KOPT-K1 (cell line): ENCODE results near the gene C2orf42.
"Not testable (repeated sequence)": the region's sequence is repeated elsewhere in the genome, so short reads cannot be mapped to it uniquely, and the experiment has no call there.

Experiments
- H3K27ac ChIP-seq: fragments of 200-600 bp; sonication (generic); 2 replicates; pipeline ENCODE4 v1.5.1; 2016; ENCODE audit warnings: antibody characterized with exemption, mild to moderate bottlenecking, low read depth, low read length; ENCODE audit not compliant: poor library complexity, severe bottlenecking
- H3K36me3 ChIP-seq: fragments of 200-600 bp; sonication (generic); 2 replicates; pipeline ENCODE4 v1.5.1; 2017; ENCODE audit warnings: antibody characterized with exemption, mild to moderate bottlenecking, low read length, moderate library complexity; ENCODE audit not compliant: insufficient read depth
- H3K9me3 ChIP-seq: fragments of 200-600 bp; sonication (generic); 2 replicates; pipeline ENCODE4 v1.5.1; 2017; ENCODE audit warnings: antibody characterized with exemption, low read length, mild to moderate bottlenecking; ENCODE audit not compliant: insufficient read depth, poor library complexity, severe bottlenecking

The C2orf42 gene

DNA sequence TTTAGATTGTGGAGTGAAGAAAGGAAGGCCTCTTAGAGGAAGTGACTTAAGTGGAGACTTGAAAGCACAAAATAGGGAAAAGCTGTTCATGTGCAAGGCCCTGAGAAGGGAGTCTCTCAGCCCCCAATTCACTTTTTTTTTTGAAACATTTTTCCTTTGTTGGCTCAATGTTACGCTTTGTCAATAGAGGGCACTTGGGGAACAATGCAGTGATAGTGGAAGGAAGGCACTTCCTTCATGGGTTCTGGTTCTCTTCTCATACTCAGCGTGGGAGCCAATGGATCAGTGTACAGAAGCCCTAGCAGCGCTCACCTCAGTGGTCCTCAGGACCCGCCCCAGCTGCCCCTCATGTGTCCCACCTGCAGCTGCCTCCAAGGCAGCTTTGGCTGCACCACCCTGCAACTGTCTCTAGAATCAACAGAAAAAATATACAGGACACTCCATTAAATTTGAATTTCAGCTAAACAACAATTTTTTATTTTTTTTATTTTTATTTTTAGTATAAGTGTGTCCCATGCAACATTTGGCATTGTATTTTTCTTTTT lies 8.6 kb upstream of the C2orf42 start:
- Histone ChIP-seq H3K9me3 (no peaks in the 10 kb centered on the region), H3K27ac (no peak overlapping the region), H3K36me3 (no peaks in the 10 kb centered on the region; the same call in 1 of the 2 replicates)

DNA sequence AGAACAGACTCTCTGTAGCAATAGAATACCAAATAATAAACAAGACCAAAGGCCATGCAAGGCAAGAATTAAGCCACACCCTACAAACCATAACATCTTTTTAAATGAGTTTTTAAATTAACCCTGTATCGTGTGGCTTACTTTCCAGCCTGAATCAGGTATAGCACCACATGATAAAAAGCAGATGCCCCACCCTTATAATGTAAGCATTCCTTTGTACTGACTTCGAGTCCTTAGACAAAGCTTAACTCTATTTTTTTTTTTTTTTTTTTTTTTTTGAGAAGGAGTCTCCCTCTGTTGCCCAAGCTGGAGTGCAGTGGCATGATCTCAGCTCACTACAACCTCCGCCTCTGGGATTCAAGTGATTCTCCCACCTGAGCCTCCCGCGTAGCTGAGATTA lies 1.7 kb upstream of the C2orf42 start:
- no peaks in the 10 kb centered on the region for H3K9me3 ChIP-seq
- H3K27ac ChIP-seq, result no peak overlapping the region
- H3K36me3 ChIP-seq, result no peaks in the 10 kb centered on the region

DNA sequence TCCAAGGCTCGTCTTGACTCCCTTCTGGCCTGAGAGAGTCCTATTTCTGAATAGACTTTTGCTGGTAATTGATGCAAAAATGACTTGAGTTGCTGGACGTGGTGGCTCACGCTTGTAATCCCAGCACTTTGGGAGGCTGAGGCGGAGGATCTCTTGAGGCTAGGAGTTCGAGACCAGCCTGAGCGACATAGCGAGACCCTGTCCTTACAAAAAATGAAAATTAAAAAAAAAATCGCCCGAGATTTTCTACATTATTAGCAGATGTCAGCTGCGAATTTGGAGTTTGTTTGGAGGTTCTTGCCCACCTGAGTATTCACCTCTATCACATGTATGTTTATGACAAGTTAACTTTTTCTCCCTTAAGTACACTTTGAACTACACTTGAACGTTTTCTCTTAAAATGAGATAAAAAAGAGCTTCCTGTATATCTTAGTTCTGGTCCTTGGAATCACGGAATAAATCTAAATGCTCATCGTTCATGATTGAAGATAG lies 471 bp upstream of the C2orf42 start:
- no peaks in the 10 kb centered on the region for H3K36me3 ChIP-seq
- no peaks in the 10 kb centered on the region for H3K9me3 ChIP-seq
- H3K27ac ChIP-seq, result peak overlapping the region; percentile 82

DNA sequence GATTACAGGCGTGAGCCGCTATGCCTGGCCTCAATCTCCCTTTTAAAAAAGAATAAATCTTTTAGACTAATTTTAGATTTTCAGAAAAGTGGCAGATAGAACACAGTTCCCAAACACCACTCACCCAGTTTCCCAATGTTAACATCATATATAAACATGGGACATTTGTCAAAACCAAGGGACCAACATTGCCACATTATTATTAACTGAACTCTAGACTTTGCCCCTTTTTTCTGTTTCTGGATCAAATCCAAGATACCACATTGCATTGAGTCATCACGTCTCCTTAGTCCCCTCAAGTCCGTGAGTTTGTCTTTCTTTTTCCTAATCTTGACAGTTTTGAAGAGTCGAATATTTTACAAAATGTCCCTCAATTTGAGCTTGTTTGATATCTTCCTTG lies 2.4 kb downstream of the C2orf42 start:
- Histone ChIP-seq H3K27ac (no peak overlapping the region), H3K9me3 (no peaks in the 10 kb centered on the region), H3K36me3 (no peaks in the 10 kb centered on the region)

DNA sequence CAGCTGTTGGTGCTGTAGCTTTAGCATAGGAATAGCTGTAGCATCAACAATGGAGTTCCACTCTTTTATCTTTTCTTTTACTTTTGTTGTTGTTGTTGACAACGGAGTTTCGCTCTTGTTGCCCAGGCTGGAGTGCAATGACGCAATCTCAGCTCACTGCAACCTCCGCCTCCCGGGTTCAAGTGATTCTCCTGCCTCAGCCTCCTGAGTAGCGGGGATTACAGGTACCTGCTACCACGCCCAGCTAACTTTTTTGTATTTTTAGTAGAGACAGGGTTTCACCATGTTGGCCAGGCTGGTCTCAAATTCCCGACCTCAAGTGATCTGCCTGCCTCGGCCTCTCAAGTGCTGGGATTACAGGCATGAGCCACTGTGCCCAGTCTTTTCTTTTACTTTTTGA lies 3.6 kb downstream of the C2orf42 start:
- H3K36me3 ChIP-seq, H3K9me3 ChIP-seq, H3K27ac ChIP-seq: not testable (repeated sequence)

DNA sequence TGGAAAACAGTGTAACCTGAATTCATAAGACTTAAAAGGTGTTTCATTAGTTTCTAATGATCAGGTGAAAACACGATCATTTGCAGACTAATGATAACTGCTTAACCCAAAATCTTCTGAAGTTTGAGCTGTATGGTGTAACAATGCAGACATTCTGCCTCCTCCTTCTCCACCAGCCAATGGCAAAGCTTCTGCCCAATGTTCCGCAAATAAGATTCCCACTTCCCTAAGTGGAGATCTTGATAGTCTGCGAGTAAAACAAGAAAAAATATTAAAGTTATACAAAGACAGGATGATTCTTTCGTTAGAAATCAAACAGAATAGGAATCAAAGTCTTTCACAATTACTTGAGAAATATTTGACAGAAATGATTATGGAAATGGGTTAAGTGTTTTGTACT lies 8.1 kb downstream of the C2orf42 start:
- Histone ChIP-seq H3K36me3 (peaks cover 34% of the 10 kb centered on the region), H3K27ac (no peak overlapping the region), H3K9me3 (no peaks in the 10 kb centered on the region)

DNA sequence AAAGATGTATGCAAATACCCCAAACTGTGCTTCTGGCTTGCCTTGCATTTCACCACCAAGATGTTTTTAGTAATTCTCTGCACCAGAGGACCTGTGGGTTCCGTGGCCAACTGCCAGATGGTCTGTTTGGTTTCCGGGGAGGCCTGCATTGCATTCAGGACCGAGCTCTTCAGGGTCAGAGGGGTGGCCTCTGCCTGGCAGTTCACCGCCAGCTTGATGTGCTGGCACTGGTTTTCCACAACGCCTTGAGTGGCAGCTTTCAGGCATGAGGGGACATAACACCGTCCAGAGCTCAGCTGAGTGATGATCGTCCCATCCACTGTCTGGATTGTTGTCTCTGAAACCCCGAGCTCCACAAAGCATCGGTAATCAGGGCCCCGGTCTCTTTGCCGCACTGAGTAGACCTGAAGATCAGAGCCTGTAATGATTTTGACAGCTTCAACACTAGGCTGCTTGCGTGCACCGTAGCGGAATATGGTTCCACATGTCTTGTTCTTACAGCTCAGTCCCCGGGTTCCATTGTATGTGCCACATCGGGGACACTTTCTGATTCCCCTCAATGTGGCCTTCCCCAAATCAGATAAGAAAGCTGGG lies 9.4 kb downstream of the C2orf42 start:
- H3K27ac ChIP-seq, result no peak overlapping the region
- H3K9me3 ChIP-seq, result no peaks in the 10 kb centered on the region
- peaks cover 44% of the 10 kb centered on the region for H3K36me3 ChIP-seq

DNA sequence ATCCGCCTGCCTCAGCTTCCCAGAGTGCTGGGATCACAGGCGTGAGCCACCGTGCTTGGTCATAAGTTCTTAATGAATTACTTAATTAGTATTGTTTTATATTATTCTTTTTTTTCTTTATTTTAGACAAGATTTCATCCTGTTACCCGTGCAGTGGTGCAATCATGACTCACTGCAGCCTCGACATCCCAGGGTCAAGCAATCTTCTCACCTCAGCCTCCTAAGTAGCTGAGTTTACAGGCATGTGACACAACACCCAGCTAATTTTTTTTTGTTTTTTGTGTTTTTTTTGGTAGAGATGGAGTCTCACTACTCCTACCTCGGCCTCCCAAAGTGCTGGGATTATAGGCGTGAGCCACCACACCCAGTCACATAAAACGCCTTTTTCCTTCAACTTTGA lies 17.3 kb downstream of the C2orf42 start:
- no peaks in the 10 kb centered on the region for H3K9me3 ChIP-seq
- peaks cover 67% of the 10 kb centered on the region for H3K36me3 ChIP-seq
- no peak overlapping the region for H3K27ac ChIP-seq

DNA sequence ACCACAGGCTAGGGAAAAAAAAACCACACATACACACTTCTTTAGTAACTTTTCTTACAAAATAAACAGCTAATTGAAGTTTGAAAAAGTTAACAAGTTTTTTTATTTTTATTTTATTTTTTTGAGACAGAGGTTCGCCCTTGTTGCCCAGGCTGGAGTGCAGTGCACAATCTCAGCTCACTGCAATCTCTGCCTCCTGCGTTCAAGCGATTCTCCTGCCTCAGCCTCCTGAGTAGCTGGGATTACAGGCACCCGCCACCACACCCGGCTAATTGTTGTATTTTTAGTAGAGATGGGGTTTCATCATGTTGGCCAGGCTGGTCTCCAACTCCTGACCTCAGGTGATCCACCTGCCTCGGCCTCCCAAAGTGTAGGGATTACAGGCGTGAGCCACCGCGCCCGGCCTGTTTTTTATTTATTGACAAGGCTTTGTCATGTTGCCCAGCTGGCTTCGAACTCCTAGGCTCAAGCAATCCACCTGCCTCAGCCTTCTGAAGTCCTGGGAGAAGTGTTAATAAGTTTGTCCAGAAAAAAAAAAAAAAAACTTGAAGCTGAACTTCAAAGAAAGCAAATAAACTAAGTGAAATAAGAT lies 21.1 kb downstream of the C2orf42 start:
- H3K9me3 ChIP-seq, H3K27ac ChIP-seq: not testable (repeated sequence)
- peaks cover 57% of the 10 kb centered on the region for H3K36me3 ChIP-seq

DNA sequence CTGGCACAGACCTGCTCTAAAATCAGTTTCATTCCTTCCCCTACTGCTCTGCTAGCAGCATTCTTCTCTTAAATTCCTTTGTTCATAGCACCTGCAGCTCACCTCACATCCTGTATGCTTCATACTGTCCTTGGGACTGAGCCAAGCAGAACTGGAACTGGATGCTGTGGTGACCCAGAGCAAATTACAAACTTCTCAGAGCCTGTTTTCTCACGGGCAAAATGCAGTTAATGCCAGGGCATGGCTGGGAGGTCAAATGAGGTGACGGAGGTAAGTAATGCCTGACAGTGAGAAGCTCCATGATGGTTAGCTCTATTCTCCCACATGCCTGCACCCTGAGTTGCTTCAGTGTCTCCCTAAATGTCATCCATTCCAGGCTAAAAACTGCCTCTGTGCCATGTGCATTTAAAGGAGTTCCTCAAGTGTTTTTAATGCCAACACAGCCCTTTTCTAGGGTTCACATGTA lies 29.7 kb downstream of the C2orf42 start:
- no peaks in the 10 kb centered on the region for H3K9me3 ChIP-seq
- peak overlapping the region; percentile 56 for H3K27ac ChIP-seq
- H3K36me3 ChIP-seq, result peaks cover 58% of the 10 kb centered on the region

DNA sequence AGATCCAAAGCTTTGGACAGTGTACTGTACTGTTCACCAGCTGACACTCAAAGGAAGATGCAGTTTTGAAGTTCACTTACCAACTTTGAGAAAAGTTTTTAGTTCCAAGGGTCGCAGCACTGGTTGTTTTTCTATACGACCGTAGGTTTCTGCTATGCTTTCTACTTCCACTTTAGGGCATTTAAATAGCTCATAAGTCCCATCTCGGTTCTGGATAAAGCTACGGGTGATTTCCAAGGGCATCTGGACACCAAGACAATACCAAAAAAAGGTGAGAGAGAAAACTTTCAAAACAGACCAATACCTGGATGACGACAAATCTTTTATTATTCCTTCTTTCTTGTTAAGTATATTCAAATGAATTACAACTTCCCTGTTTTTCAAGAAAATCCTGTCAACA lies 30.3 kb downstream of the C2orf42 start:
- H3K27ac ChIP-seq, result peak overlapping the region; percentile 56
- H3K9me3 ChIP-seq, result no peaks in the 10 kb centered on the region
- H3K36me3 ChIP-seq, result peaks cover 57% of the 10 kb centered on the region

DNA sequence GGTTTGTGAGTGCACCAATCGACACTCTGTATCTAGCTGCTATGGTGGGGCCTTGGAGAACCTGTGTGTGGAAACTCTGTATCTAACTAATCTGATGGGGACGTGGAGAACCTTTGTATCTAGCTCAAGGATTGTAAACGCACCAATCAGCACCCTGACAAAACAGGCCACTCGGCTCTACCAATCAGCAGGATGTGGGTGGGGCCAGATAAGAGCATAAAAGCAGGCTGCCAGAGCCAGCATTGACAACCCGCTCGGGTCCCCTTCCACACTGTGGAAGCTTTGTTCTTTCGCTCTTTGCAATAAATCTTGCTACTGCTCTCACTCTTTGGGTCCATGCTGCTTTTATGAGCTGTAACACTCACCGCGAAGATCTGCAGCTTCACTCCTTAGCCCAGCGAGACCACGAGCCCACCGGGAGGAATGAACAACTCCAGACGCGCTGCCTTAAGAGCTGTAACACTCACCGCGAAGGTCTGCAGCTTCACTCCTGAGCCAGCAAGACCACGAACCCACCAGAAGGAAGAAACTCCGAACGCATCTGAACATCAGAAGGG lies 41.6 kb downstream of the C2orf42 start:
- H3K27ac ChIP-seq, H3K9me3 ChIP-seq: not testable (repeated sequence)
- H3K36me3 ChIP-seq, result peaks cover 42% of the 10 kb centered on the region; the same call in 1 of the 2 replicates

DNA sequence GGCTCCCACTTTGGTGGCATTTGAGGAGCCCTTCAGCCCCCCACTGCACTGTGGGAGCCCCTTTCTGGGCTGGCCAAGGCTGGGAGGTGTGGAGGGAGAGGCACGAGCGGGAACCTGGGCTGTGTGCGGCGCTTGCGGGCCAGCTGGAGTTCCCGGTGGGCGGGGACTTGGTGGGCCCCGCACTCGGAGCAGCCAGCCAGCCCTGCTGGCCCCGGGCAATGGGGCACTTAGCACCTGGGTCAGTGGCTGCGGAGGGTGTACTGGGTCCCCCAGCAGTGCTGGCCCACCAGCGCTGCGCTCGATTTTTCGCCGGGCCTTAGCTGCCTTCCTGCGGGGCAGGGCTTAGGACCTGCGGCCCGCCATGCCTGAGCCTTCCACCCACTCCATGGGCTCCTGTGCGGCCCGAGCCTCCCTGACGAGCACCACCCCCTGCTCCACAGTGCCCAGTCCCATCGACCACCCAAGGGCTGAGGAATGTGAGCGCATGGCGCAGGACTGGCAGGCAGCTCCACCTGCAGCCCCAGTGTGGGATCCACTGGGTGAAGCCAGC lies 42.5 kb downstream of the C2orf42 start:
- not testable (repeated sequence) for H3K9me3 ChIP-seq, H3K27ac ChIP-seq
- H3K36me3 ChIP-seq, result peaks cover 35% of the 10 kb centered on the region; the same call in 1 of the 2 replicates

DNA sequence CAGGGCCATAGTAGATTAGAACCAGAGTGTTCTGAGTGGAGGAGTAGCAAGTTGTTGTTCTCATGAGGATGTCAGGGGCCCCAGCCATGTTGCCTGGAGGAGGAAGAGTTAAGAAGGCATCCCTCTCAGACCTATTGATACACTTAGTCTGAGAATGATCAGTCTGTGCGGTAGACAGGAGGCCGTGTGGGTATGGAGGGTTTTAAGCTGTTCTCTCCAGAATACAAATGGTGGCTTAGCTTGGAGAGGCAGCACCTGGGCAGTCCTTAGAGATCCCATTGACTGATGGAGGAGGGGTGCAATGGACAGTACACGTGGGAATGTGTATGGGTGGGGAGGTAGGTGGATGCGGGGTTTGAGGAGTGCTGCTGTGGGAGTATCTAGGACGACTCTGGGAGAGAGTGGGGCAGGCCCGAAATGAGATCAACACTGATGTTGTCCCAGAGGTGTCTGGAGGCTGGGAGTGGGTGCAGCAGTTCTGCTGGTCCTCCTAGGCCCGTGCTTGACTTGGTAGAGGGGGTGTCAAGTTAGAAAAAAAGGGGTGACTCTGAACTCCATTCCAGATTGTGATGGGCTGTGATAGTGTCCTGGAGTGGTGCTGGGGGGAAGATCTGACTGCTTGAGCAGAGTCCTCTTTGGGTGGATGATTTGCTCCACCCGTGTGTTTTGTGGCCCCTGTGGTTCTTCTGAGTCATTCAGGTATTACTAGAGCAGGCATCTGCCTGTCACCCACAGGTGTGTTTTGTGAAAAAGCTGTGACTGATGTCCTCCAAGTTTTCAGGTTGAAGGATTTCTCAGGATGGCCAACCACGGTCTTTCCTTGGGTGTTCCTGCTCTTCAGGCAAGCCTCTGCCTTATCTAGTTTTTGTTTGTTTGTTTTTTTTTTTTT lies 44.7 kb downstream of the C2orf42 start:
- peaks cover 19% of the 10 kb centered on the region; the same call in 1 of the 2 replicates for H3K36me3 ChIP-seq
- no peak overlapping the region for H3K27ac ChIP-seq
- H3K9me3 ChIP-seq, result no peaks in the 10 kb centered on the region

DNA sequence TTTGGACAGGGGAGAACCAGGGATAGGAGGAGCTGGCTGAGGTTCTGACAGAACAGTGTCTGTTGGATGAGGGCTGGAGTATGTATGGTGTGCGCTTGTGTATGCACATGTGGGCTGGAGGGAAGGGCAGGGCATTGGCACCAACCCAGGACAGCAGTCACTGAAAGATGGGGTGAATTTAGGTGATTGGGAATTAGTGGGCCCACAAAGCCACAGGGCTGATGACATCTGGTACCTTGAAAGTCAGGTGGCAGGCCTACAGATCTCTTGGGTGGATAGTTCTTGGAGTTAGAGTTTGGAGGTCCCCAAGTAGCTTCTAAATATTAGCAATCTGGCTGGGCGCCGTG lies 45.7 kb downstream of the C2orf42 start:
- no peaks in the 10 kb centered on the region for H3K9me3 ChIP-seq
- H3K27ac ChIP-seq, result no peak overlapping the region
- peaks cover 10% of the 10 kb centered on the region; the same call in 1 of the 2 replicates for H3K36me3 ChIP-seq
